ENCODE measurements around the gene INSYN1. TPM values are rescaled to one million over a fixed set of nuclear protein-coding genes. Genes with fewer than 3 reads are reported as not detected.
"Not testable (repeated sequence)": the region's sequence is repeated elsewhere in the genome, so short reads cannot be mapped to it uniquely, and the experiment has no call there.

The INSYN1 gene
- total RNA-seq, 1 donor from 2014 or later, result 5.0 TPM

DNA sequence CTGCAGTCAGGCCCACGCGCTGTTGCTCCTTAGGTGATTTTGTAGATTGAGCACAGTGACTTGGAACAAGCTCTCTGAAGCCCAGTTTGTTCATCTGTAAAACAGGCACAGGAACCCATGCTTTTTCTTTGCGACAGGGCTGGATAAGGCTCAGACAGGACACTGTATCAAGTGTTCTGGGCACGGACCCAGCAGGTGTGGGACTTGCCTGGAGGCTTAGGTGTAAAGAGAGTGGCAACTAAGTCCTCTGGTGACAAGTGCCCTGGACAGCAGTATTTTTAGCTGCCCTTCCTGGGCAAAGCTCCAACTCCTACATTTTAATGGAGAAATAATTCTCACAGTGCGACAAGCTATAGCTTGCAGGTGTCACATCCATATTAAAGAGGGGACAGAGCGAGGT is 36.7 kb downstream of the INSYN1 start:
- no peak for DNase-seq (ENCODE audit: low spot score)

DNA sequence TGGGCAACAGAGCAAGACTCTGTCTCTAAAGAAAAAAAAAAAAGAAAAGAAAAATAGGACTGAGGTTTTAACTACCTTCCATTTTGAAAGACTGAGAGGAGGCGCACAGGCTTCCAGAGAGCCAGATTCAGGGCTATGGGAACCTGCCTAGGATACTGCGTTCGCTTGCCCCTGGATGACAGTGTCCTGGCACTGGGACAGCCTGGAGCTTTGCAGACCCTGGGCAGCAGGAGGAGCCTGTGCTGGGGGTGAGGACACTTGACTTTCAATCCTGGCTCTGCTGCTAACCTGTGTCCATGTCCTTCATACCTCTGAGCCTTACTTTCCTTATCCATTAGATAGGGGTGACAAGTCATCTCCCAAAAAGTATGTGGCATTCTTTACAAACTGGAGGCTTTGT is 37.7 kb downstream of the INSYN1 start:
- DNase-seq (ENCODE audit: low spot score), result no peak

DNA sequence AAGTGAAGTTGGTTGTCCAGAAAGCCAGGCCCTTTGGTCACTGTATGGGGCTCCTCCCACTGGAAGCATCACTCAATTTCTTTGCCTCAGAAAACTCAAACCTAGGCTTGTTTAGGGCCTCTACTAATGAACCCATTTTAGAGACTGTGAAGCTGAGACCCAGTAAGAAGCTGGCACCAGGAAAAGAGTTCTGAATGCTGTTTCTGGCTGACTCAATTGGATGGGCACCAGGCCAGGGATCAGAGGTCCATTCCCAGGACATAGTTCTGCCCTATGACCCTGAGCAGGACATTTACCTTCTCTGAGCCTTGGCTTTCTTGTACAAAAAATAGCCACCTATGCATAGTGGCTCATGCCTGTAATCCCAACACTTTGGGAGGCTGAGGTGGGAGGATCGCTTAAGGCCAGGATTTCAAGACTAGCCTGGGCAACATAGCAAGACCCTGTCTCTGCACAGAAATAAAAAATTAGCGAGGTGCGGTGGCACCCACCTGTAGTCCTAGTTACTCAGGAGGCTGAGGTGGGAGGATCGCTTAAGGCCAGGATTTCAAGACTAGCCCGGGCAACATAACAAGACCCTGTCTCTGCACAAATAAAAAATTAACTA is 38.4 kb downstream of the INSYN1 start:
- no peak for DNase-seq (ENCODE audit: low spot score)

DNA sequence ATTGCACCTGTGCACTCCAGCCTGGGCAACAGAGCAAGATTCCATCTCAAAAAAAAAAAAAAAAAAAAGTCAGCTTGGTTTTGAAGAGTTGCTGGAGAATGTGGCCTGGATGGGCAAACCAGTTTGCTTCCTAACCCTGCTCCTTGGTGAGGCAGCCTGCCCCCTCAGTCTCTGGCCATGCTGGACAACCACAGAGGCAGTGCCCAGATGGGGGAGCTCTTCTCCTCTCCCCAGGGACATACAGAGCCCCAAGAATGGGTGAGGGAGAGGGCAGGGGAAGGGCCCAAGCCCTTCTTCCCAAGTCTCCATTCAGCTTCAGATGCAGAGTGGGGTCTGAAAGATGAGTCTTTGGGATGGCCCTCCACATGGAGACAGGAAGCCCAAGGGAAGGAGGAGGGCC is 41.0 kb downstream of the INSYN1 start:
- DNase-seq (ENCODE audit: low spot score), result no peak

DNA sequence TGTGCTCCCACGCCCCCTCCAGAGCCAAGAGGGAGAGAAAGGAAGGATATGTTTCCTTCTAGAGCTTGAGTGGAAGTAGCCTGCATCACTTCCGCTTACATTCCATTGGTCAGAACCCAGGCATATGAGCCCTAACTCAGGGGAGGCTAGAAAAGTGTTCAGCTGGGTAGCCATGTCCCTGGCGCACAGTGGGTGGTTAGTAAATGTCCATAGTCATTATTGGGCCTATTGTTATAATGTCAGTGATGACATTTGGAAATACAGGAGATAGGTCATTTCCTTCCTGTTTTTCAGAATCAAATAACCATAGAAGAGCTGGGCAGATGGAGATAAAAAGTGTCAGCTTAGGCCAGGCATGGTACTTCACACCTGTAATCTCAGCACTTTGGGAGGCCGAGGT is 41.6 kb downstream of the INSYN1 start:
- DNase-seq (ENCODE audit: low spot score), result no peak

DNA sequence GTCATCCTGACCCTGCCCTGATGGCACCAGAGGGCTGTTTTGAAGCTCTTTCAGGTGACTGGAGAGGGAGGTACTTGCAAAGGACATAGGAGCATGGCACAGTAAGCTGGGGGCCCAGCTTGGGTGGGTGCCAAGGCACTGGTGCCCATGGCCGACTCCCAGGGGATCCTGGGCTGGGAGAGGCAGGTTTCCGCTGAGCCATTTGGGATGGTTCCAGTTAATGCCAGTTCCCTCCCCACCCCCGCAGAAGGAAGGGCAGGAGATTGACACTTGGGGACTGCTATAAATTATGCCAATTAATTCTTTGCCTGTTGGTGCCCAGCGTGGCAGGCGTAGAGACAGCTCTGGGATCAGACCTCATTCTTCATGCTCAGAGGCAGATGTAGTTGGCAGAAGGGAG is 42.8 kb downstream of the INSYN1 start:
- no peak for DNase-seq (ENCODE audit: low spot score)

DNA sequence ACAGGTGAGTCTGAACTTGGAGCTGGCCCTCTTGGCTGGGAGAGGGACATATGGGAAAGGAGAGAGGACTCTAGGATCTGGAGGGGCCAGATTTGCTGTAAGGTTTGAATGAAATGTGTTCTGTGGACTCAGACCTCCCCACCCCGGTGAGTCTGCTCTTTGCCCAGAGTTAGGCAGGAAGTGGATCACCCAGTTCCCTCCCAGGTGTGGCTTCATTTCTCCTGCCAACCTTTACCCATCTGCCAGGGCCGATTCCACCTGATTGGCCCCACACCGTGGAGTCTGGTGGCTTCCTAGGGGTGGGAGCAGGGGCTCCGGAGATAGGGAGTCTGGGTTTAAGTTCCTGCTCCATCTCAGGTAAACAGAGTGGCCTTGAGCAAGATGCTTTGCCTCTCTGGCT is 43.5 kb downstream of the INSYN1 start:
- no peak for DNase-seq (ENCODE audit: low spot score)

DNA sequence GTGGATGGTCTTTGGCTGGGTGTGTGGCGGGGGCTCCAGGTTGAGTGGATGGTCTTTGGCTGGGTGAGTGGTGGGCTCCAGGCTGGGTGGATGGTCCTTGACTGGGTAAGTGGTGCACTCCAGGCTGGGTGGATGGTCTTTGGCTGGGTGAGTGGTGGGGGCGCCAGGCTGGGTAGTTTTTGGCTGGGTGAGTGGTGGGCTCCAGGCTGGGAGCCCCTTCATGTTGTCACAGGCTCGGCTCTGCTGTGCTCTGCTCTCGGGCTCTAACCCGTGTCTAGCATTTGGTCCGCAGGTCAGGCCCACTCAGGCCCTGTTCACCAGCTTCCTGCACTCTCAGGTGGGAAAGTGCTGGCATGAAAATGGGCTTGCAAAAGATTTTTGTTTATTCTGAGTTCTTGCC is 43.9 kb downstream of the INSYN1 start:
- DNase-seq (ENCODE audit: low spot score), result no peak

DNA sequence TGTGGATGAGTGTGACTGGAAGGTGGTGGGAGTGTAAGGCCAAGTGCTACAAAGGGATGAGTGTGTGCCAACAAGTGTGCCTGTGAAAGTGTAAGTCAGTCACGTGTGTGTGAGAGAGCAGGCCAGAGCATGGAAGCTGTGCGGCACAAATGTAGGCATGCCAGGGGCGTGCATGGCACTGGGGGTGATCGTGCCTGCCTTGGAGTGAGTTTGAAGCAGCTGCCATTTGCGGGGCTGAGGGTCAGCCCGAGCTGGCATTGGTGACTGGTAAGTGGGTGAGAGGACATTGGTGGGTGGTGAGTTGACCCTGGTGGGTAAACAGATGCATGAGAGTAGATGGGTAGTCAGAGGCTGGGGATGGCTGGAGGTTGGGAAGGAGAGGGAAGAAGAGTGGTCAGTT is 44.5 kb downstream of the INSYN1 start:
- no peak for DNase-seq (ENCODE audit: low spot score)

DNA sequence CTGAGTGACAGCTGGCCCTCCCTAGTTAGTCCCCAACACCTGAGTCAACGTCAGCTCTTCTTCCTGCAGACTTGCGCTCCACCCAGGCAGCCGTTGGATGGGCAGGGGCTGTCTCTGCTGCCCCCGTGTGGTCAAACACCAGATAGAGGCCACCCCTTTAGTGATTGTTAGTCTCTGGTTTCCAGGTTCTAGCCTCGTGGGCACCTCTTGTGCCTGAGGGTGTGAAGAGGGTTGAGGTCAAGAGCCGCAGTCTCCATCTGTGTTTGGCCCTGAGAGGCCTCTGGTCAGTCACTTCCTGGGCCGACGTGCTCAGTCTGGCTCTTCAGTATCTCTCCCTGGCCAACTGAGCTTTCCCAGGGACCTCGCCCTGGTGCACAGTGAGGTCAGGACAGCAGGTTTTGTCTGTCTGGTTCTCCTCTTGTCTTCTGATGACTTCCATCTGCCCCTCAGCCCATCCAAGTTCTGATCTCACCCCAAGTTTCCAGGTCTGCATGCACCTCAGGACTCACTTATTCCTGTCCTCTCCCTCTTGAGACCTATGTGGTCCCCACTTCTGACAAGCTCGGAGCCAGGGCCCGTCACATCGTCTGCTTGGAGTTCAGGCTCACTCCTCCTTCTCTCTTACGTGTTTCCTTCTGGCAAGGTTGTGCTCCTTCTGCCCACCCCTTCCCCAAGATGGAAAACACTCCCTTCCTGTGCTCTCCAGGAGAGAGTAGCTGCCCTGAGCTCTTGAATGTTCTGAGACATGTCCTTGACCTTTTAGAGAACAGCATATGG is 48.1 kb downstream of the INSYN1 start:
- DNase-seq (ENCODE audit: low spot score), result no peak

DNA sequence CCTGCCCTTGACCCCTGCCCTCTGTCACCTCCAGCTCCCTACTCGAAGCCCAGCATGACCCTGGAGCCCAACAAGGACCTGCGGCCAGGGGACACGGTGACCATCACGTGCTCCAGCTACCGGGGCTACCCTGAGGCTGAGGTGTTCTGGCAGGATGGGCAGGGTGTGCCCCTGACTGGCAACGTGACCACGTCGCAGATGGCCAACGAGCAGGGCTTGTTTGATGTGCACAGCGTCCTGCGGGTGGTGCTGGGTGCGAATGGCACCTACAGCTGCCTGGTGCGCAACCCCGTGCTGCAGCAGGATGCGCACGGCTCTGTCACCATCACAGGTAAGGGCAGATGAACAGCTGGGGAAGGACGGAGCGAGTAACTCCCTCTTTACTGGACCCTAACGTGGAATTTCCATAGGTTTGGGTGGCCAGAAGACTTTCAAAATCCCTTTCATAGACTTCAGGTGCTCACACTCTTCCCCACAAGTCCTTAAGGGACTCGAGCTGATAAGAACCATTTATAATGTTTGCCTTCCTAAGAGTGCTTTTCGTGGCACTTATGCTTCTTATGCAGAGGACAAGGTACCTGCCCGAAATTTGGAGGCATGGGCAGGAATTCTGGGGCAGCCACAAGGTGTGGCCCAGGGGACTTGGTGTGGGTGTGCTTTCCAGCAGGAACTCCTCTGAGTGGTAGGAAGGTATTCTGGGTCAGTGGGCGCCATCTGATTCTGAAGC is 48.8 kb downstream of the INSYN1 start:
- DNase-seq (ENCODE audit: low spot score), result not testable (repeated sequence)

DNA sequence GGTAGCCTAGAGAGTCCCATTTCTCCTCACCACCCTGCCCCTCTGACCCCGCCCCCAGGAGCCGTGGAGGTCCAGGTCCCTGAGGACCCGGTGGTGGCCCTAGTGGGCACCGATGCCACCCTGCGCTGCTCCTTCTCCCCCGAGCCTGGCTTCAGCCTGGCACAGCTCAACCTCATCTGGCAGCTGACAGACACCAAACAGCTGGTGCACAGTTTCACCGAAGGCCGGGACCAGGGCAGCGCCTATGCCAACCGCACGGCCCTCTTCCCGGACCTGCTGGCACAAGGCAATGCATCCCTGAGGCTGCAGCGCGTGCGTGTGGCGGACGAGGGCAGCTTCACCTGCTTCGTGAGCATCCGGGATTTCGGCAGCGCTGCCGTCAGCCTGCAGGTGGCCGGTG is 49.5 kb downstream of the INSYN1 start:
- DNase-seq (ENCODE audit: low spot score), result not testable (repeated sequence)

DNA sequence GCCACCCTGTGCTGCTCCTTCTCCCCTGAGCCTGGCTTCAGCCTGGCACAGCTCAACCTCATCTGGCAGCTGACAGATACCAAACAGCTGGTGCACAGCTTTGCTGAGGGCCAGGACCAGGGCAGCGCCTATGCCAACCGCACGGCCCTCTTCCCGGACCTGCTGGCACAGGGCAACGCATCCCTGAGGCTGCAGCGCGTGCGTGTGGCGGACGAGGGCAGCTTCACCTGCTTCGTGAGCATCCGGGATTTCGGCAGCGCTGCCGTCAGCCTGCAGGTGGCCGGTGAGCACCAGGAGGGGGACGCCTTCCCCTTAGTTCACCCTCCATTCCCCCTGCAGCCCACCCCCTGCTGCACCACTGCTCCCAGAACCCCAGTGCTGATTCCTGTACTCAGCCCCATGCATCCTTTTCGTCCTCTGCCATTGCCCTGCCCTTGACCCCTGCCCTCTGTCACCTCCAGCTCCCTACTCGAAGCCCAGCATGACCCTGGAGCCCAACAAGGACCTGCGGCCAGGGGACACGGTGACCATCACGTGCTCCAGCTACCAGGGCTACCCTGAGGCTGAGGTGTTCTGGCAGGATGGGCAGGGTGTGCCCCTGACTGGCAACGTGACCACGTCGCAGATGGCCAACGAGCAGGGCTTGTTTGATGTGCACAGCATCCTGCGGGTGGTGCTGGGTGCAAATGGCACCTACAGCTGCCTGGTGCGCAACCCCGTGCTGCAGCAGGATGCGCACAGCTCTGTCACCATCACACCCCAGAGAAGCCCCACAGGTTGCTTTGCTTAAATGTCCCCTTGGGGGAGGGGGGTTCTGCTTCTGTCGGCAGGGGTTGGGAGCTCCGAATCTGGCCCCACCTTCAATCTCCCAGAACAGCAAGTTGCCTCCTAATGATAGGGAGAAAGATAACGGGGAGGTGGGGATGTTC is 50.6 kb downstream of the INSYN1 start:
- DNase-seq (ENCODE audit: low spot score), result not testable (repeated sequence)

DNA sequence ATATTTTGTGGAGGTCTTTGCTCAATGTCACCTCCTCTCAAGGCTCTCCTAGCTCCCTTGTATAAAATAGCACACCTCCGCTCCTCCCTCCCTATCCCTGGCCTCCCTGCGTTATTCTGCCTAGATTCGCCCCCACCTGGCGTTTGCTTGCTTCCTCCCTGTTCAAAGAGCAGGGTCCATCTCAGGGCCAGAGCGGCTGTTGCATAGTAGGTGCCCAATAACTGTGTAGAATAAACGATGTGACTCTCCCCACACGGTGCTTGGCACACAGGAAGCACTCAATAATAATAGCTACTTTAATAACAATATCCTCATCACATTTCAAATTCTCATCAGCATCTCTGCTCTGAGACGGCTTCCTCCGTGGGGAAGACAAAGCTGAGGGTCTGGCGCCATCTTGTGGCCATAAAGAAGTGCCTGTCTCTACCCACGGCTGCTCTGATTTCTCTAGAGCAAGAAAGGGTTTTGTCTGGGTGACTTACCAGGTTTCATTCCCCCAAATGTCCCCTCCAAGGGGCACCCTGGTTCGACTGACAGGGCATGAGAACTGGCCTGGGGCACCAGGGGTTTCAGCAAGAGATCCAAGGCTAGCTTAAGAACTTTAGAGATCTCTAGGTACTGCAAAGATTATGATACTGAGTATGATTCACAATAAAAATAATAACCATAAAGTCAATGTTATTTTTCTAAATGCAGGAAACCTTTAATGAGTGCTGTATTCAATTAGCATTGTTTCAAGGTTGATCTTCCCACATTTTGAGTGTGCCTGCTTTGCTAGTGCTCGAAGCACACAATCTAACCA is 52.9 kb downstream of the INSYN1 start:
- no peak for DNase-seq (ENCODE audit: low spot score)

DNA sequence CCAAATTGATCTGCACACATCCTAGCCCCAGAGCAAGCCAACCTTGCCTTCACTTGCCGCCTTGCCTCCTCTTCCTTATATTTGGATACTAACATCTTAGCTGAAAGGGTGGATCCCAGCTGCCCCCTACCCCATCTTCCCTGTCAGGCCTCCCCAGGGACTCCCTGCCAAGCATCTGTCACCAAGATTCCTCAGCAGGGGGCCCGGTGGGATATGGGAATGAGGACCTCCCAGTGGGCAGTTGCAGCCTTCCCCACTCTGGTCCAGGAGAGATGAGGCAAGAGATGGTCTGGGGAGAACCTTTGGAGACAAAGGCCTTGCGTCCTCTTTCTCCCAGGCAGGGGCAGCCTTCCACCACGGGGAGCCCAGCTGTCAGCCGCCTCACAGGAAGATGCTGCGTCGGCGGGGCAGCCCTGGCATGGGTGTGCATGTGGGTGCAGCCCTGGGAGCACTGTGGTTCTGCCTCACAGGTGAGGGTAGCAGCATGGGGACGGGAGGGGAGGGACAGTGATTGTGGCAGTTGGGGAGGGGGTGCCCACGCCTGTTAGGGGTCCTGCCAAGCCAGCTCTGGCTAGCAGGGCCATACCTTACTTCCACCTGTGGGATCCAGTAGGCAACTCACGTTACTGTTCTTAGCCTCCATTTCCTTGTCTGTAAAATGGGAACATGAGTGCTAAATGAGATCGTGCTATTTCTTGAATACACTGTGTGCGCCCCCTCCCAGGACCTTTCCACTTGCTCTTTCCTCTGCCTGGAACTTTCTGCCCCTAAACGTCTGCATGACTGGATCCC is 53.7 kb downstream of the INSYN1 start:
- no peak for DNase-seq (ENCODE audit: low spot score)

DNA sequence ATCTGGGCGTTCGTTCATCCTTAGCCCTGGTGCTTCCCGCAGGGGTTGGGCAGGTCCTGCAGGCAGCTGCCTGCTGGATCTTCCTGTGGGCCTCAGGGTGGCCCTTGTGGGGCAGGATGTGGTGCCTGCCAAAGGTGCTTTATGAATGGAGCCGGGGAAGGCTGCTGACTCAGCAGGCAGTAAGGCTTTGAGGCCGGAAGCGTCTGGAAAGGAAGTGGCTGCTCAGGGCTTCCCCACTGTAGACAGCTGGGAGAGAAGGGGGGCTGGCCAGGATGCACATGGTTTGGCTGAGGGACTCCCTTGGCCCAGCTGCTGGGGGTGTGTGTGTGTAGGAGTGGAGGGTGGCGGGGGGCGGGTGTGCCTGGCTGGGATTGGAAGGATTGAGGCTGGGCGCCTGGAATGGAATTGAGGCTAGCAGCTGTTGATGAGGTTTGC is 56.1 kb downstream of the INSYN1 start:
- DNase-seq (ENCODE audit: low spot score), result peak; percentile 92

DNA sequence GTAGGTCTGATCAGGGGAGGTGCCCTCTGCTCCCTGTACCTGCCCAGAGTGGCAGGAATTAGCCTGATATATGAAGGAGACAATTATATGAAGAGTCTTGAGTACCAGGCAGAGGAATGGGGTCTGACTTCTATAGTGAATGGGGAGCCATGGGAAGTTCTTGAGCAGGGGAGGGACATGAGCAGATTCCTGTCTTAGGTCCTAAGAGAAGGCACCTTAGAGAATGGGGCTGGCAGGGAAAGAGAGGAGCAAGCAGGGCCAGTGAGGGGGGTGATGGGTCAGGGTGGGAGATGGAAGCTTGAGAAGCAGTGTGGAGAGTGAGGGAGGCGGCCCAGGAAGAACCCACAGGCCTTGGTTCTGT is 56.5 kb downstream of the INSYN1 start:
- no peak for DNase-seq (ENCODE audit: low spot score)

DNA sequence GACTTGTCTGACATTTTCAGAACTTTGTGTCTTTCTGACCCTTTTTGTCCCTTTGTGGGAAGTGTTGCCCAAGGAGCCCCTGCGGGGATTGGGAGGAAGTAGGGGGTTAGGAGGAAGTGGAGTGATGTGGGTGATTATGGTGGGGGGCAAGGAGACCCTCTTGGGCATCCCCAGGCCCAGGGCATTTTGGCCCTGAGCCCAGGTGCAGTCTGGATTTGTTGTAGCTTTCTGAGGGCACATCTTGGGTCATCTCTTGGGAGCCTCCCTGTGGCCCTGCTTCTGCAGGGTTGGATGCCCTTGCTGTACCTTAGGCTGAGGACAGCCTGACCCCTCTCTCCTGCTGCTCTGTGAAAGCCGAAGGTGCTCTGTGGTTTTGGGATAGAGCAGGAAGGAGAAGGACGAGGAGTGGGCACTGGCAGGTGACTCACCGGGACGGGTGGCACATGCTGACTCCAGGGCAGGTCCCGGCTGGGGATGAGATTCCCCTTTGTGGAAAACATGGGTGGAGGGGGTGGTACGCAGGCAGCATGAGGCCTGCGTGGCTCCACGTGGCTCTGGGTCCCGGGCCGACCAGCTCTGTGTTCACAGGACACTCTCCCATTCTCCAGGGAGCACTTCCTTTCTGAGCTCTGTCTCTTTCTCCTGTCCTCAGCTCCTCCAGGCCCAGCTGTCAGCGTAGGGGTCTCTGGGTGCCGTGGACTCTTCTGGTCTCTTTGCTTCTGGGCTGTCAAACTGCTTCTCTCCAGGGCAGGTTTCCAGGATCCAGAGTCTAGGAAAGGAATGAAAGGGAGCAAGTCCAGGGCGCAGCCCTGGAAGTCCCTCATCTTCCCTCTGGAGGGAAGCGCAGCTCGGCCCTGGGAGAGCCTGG is 57.1 kb downstream of the INSYN1 start:
- no peak for DNase-seq (ENCODE audit: low spot score)

DNA sequence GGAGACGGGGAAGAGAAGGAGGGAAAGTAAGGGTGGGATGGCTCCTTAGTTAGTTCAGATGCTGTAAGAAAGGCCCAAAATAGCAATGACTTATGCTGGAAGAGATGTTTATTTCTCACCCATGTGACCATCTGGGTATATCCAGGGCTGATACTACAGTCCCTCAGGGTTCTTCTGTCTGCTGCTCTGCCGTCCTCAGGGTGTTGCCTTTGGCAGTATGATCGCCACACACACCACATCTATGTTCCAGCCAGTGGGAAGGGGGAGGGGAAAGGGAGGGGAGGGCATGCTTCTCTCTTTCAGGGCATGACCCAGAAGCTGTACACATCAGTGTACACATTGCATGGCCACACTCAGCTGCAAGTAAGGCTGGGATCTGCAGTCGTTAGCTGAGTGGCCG is 58.7 kb downstream of the INSYN1 start:
- no peak for DNase-seq (ENCODE audit: low spot score)
